GM18505 (cell line): Measurements from ENCODE around the gene QKI.

Experiments used
- ATAC-seq: cut with Tn5 transposase; IDR thresholded peaks from one replicate; pipeline ENCODE4 v1.9.1; 2021; ENCODE audit not compliant: unreplicated experiment
- POLR2A ChIP-seq: IDR thresholded peaks from 4 replicates; pipeline ENCODE4 v1.6.1; 2011; ENCODE audit warnings: borderline replicate concordance; ENCODE audit not compliant: insufficient read depth, insufficient read length; ENCODE audit errors: extremely low read depth

QKI gene

DNA sequence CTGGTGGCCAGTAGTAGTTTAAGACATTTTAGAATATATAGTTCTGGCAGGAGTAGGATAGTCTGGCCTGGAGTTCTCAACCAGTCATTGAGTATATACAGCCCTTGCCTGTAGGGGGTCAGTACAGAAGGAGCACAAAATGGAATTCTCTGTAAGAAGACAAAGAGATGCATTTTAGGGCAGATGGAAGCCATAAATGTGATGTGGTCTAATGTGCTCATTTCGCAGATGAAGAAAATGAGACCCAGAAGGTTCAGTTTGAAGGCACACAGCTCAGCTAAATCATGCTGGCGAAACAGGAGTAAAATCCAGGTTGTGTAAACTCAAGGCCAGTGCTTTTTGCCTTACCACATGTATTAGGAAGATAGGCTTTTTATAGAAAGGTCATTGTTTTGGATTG, 29.6 kb downstream of the QKI start:
- no peak for ATAC-seq
- TF ChIP-seq POLR2A: no peak

DNA sequence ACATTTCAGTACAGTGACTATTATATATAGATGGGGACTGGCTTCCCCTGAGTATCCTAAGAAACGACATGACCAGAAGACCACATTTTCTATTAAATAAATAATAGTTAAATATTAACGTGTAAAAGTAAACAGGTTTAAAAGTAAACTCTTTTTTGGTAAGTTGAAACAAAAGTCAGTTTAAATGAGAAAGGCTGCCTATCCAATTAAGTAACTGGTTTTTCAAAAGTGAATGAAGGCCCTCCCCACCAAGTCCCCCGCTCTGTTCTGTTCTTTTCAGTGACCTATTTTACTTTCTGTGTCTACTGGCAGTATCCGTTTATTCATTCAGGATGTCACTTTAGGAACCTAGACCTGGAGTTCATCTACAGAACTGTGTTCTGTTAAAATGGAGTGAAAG, 32.0 kb downstream of the QKI start:
- TF ChIP-seq POLR2A: no peak
- no peak for ATAC-seq

DNA sequence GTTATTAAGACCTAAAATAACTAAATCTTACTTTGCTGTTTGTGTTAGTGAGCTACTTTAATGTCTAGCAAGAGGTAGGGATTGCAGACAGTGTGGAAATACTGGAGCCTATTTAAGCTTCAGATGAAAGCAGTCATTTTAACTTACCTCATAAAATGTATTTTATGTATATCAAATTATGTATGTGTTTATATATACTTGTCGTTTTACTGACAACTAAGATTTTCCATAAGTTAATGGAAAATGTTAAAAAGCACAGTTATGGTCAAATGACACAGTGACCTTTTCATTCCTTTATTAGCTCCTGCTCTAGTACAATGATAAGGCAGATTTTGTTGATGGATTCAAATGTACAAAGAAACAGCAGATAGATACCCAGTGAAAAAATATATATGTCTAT, 34.6 kb downstream of the QKI start:
- TF ChIP-seq POLR2A: no peak
- no peak for ATAC-seq

DNA sequence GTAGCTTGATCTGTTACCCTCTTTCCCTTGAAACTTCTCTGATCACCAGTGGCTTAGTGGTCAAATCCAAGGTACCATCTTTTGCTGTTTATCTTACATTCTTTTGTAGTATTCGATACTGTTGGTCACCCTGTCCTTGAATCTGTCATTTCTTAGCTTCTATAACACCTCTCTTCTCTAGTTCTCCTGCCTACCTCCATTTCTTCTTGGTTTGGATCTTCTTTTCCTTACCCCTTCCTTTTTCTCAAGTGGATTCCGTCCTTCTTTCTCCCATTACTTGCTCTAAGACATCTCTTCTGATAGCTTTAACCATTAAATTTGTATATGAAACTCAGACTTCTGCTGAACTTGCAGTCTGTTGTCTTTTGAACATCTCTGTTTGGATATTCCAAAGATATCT, 39.9 kb downstream of the QKI start:
- no peak for TF ChIP-seq POLR2A
- no peak for ATAC-seq

DNA sequence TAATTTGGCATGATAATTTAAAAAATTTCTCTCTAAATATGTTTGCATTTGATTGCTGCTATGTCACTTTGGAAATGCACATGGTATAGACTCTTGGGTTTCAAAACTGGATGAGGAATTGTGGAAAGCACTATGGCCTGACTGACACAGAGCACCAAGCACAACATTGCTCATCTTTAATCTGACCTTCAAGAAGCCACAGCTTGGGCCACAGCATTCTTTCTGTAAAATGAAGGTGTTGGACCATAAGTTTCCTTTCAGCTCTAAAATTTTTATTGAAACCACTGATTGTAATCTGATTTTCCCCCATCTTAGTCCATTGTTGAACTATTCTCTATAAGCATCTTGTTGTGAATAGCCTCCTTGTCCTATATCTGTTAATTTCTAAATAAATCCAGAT, 41.0 kb downstream of the QKI start:
- TF ChIP-seq POLR2A: no peak
- no peak for ATAC-seq

DNA sequence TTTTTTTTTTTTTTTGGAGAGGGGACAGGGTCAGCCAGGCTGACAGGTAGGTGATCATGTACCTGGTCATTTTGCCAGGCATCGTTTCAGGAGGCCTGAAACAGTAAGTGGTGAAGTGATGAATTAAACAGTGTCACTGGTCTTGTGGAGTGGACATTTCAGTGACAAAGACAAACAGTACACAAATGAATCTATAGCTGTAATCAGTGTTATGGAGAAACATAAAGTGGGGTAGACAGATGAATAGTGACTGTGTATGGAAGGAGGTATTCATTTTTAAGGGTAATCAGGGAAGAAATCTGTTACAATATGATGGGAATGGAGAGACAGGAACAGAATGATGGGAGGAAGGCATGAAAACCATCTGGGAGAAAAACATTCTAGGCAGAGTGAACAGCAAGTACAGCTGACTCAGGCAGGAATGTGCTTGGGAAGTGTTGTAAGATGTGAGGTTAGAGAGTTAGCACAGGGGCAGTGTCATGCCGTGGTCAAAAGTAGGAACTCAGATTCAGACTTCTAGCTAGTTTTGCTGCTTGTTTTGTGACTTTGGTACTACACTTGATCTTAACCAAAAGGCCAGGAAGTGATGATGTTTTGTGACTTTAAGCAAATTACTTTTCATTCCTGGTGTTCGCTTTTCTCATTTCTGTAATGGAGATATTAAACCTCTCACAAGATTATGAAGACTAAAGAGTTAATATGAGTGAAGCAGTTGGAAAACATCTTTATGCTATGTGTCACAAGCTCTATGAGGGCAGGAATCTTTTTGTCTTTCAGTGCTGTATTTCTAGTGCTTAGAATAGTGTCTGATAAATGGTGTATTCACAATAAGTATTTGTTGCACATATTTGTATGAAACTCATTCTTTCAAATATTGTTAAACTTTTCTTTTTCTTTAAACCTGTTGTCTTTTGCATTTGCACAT, 43.4 kb downstream of the QKI start:
- no peak for ATAC-seq
- TF ChIP-seq POLR2A: no peak

DNA sequence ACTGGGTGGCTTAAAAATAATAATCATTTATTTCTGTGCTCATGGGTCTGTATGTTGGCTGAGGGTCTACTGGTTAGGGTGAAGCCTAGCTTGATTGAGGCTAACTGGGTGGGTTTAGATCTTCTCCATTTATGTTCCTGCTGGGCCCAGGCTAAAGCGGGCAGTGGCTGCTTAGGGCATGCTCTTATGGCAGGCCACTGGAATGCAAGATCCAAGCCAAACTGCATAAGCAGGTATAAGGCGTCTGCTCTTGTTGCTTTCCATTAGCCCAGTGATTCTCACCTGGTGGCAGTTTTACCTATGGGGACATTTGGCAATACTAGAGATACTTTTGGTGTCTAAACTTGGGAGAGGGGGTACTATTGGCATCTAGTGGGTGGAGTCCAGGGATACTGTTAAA, 44.5 kb downstream of the QKI start:
- ATAC-seq: no peak
- no peak for TF ChIP-seq POLR2A

DNA sequence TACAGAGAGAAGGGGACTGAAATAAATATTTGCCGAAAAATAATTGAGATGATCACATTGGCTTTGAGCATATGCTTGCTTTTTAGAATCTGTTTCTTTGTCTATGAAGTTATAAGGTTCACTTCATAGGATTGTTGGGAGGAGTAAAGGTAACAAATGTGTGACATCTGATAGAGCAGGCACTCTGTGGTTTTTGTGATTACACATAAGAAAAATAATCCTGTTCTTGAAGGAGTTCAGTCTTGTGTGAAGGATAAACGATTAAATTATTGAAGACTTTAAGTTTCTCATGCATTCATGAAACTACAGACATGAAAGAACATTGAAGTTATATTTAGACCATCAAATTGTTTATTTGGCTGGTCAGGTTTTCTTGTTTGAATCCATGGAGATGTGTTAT, 45.0 kb downstream of the QKI start:
- no peak for ATAC-seq
- no peak for TF ChIP-seq POLR2A

DNA sequence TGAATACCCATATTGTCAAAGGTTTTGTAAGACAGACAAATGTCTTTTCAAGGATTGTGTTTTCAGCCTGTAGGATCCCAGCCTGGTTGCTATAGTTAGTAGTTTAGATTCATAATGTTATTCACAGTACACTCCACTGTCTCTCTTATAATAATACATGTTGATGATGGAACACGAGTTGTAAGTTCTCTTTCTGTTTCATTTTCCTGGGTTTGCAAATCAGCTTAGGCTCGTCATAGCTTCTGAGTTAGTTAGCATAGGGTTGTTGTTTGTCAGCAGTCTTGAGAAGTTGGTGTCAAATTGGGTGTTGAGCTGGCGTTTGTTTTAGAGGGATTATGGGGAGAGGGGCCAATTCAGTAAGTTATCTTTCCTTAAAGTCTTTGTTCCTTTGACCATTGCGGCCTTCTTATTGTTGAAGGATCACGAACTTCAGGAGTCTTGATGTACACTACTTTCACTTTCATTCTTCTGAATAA, 45.8 kb downstream of the QKI start:
- ATAC-seq: peak; percentile 76

DNA sequence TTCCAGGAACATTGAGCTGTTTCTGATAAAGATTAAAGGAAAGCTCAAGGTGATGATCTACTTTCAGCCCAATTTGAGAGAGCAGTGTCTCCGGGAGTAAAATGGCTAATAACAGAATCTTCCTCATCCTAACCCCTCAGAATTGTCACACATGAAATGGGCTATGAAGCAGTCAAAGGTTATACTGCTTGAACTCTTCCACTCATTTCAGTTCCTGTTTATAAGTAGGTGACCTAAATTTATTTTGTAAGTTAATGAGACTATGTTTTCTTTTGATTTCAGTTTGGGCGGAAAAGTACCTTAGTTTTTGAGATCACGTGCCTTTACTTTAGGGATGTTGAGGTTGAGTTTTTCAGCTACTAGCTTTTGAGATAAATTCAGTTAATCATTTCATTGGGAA, 47.2 kb downstream of the QKI start:
- no peak for TF ChIP-seq POLR2A
- no peak for ATAC-seq

More for the DNA sequence above, 45.8 kb downstream of the QKI start:
- TF ChIP-seq POLR2A: no peak

DNA sequence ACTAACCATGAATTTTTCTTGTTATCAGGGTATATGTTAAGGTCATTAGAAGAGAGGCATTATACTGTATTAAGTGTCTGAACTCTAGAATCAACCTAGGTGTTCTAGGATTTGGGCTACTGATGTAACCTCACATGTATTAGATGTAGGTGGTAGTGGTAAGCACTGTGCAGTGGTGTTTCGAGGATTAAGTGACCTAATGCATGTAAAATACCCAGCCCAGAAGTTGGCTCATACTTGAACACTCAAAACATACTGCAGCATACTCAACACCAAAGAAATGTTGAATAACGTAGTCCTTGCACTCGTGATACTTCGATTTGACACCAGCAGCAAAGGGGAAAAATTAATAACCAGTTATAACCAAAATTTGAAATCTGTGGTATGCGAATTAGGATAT, 48.7 kb downstream of the QKI start:
- ATAC-seq: no peak
- TF ChIP-seq POLR2A: no peak

DNA sequence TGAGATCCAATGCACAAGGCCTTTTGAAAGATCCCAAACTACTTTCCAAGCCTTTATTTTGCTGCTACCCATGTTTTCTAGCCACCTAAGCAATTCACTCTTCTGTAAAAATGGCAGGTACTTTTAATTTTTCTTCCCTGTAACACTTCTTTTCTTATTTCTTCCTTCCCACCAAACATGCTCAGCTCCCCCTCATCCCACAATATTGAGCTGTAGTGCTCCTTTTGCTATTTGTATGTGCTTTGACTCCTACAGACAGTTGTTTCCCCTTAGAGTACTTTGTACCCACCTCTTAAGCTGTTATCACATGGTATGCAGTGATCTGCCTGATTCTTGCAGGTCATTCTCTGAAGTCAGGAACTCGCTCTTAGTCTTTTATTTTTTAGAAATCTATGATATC, 49.3 kb downstream of the QKI start:
- ATAC-seq: no peak
- TF ChIP-seq POLR2A: no peak

DNA sequence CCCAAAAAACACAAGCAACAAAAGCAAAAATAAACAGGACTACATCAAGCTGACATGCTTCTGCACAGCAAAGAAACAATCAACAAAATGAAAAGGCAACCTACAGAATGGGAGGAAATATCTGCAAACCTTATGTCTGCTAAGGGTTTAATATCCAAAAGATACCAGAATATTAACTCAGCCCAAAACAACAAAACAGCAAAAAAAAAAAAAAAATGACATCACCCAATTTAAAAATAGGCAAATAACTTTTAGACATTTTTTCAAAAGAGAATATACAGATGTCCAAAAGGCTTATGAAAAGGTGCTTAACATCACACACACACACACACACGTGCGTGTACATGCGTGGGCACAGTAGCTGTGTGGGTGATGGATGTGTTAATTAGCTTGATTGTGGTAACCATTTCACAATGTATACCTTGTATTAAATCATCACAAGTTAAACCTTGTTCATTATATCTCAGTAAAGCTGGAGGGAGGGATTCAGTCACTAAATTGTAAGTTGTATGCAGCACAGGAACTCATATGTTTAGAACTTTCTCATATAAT, 52.4 kb downstream of the QKI start:
- TF ChIP-seq POLR2A: no peak
- ATAC-seq: no peak

DNA sequence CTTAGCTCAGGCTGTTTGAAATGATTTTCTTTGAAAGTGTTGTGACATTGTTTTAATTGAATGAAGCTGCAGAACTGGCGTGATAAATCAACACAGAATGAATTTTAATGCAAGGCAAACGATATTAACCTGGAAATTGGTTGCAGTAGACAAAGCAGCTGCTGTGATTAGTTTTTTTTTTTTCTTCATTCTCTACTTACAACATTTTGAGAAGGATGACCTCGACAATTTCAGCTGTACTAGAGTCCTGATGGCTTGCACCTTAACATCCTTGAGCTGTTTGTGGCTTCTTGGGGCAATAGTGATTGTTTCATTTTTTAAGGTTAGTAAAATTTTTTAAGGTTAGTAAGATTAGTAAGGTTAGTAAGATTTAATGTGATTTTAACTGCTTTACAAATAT, 54.2 kb downstream of the QKI start:
- ATAC-seq: no peak
- TF ChIP-seq POLR2A: no peak
